SU-DHL-6 (cell line): Measurements from ENCODE around the gene SLC28A3.

Experiments used
- H2AFZ ChIP-seq: fragments of 200-600 bp; sonication (generic); 2 replicates; pipeline ENCODE4 v1.6.1; 2014; ENCODE audit warnings: low read depth, mild to moderate bottlenecking, moderate library complexity, mixed read lengths, antibody characterized with exemption, low read length; ENCODE audit not compliant: severe bottlenecking
- H3F3A ChIP-seq: fragments of 200-600 bp; shearing (Covaris generic); 2 replicates; pipeline ENCODE4 v1.6.0; 2016; ENCODE audit warnings: antibody characterized with exemption, mild to moderate bottlenecking; ENCODE audit not compliant: insufficient read depth
- H3K27ac ChIP-seq: fragments of 200-600 bp; sonication (generic); 2 replicates; pipeline ENCODE4 v1.5.1; 2016; ENCODE audit warnings: low read depth, mild to moderate bottlenecking, low read length, moderate library complexity, mixed read lengths
- H3K27me3 ChIP-seq: fragments of 200-600 bp; sonication (generic), shearing (Covaris generic); 2 replicates; pipeline ENCODE4 v1.6.0; 2014; ENCODE audit warnings: mild to moderate bottlenecking, low read length
- H3K36me3 ChIP-seq: fragments of 200-600 bp; sonication (generic); 2 replicates; pipeline ENCODE4 v1.6.1; 2014; ENCODE audit warnings: mild to moderate bottlenecking, low read length, mixed read lengths
- H3K4me2 ChIP-seq: fragments of 300-600, 200-600 bp; shearing (Covaris generic), sonication (generic); 2 replicates; pipeline ENCODE4 v1.6.0; 2014; ENCODE audit warnings: low read length, low read depth, mild to moderate bottlenecking; ENCODE audit not compliant: poor library complexity, severe bottlenecking
- H3K4me3 ChIP-seq: fragments of 200-600 bp; sonication (generic); 2 replicates; pipeline ENCODE4 v1.5.1; 2014; ENCODE audit warnings: antibody characterized with exemption, low read length, mild to moderate bottlenecking, mixed read lengths; ENCODE audit not compliant: insufficient read depth, poor library complexity, severe bottlenecking
- H3K79me2 ChIP-seq: fragments of 200-600 bp; sonication (generic); 2 replicates; pipeline ENCODE4 v1.6.1; 2014; ENCODE audit warnings: mild to moderate bottlenecking, low read length, moderate library complexity; ENCODE audit not compliant: insufficient read depth
- H3K9ac ChIP-seq: fragments of 200-600 bp; sonication (generic); 2 replicates; pipeline ENCODE4 v1.7.0; 2014; ENCODE audit warnings: mild to moderate bottlenecking, low read length
- H3K9me2 ChIP-seq: fragments of 200-600 bp; sonication (generic); replicated peaks from 2 replicates; pipeline ENCODE4 v1.6.1; 2014; ENCODE audit warnings: low read length; ENCODE audit not compliant: insufficient read depth
- H3K9me3 ChIP-seq: fragments of 200-600 bp; sonication (generic); 2 replicates; pipeline ENCODE4 v1.6.1; 2014; ENCODE audit warnings: low read length, mixed read lengths; ENCODE audit not compliant: insufficient read depth
- H4K20me1 ChIP-seq: fragments of 200-600 bp; sonication (generic); 2 replicates; pipeline ENCODE4 v1.6.1; 2014; ENCODE audit warnings: low read depth, mild to moderate bottlenecking, antibody characterized with exemption, low read length, moderate library complexity, mixed read lengths
- CTCF ChIP-seq: fragments of 200-600 bp; sonication (generic); IDR thresholded peaks from one replicate; pipeline ENCODE4 v1.5.1; 2017; ENCODE audit warnings: antibody characterized with exemption, mild to moderate bottlenecking, low read length, moderate library complexity; ENCODE audit not compliant: insufficient read depth, poor library complexity, severe bottlenecking
- EZH2phosphoT487 ChIP-seq: fragments of 200-600 bp; sonication (generic), shearing (Covaris generic); conservative IDR thresholded peaks from 2 replicates; pipeline ENCODE4 v1.6.1; 2018; ENCODE audit warnings: mild to moderate bottlenecking, antibody characterized with exemption, low read length, moderate library complexity, mixed read lengths

The SLC28A3 gene

GRCh38 chr9:84338792-84339191 lies 1.8 kb downstream of the SLC28A3 start:
- Histone ChIP-seq H3K4me3 (no peak overlapping the region), H3K9me2 (no peaks in the 10 kb centered on the region), H3K36me3 (no peaks in the 10 kb centered on the region), H3F3A (no peaks in the 10 kb centered on the region), H3K27me3 (no peaks in the 10 kb centered on the region), H3K4me2 (no peak overlapping the region), H3K79me2 (no peaks in the 10 kb centered on the region), H3K27ac (no peak overlapping the region), H4K20me1 (no peaks in the 10 kb centered on the region), H3K9me3 (no peaks in the 10 kb centered on the region), H3K9ac (no peak overlapping the region), H2AFZ (no peak overlapping the region)
- no peak for TF ChIP-seq EZH2phosphoT487
- no peak for TF ChIP-seq CTCF

- no peak overlapping the region for H3K9ac ChIP-seq
- no peak overlapping the region for H2AFZ ChIP-seq
- H3K36me3 ChIP-seq = no peaks in the 10 kb centered on the region
- H3K27ac ChIP-seq = no peak overlapping the region
- no peak overlapping the region for H3K4me3 ChIP-seq
- H3K9me3 ChIP-seq = no peaks in the 10 kb centered on the region
- no peaks in the 10 kb centered on the region for H3K9me2 ChIP-seq
- H4K20me1 ChIP-seq = no peaks in the 10 kb centered on the region
- no peak overlapping the region for H3K4me2 ChIP-seq
- no peaks in the 10 kb centered on the region for H3K27me3 ChIP-seq
- H3F3A ChIP-seq = no peaks in the 10 kb centered on the region
- H3K79me2 ChIP-seq = no peaks in the 10 kb centered on the region
- no peak for TF ChIP-seq EZH2phosphoT487
- no peak for TF ChIP-seq CTCF
These were observed 3.3 kb downstream of the SLC28A3 start for GRCh38 chr9:84337252-84337651.

- no peak overlapping the region for H3K9ac ChIP-seq
- H3K27ac ChIP-seq = no peak overlapping the region
- no peak overlapping the region for H3K4me3 ChIP-seq
- no peaks in the 10 kb centered on the region for H3K9me2 ChIP-seq
- no peaks in the 10 kb centered on the region for H3F3A ChIP-seq
- no peaks in the 10 kb centered on the region for H3K27me3 ChIP-seq
- no peak overlapping the region for H3K4me2 ChIP-seq
- no peaks in the 10 kb centered on the region for H3K9me3 ChIP-seq
- no peaks in the 10 kb centered on the region for H3K79me2 ChIP-seq
- no peaks in the 10 kb centered on the region for H3K36me3 ChIP-seq
- TF ChIP-seq EZH2phosphoT487 (no peak), CTCF (no peak)
- H2AFZ ChIP-seq = no peak overlapping the region
- H4K20me1 ChIP-seq = no peaks in the 10 kb centered on the region
These were observed 9.3 kb downstream of the SLC28A3 start for GRCh38 chr9:84331119-84331809.
